SK-N-SH (cell line): ENCODE data around the gene ZC3H12A. TPM values are rescaled to one million over a fixed set of nuclear protein-coding genes. Genes with fewer than 3 reads are reported as not detected.

Source experiments
- CTCF ChIA-PET: fragments of 300-600, 350-600 bp; formaldehyde crosslinking; extraction: SDS; loops from one replicate; lab custom pipeline; 2021; lab: Yijun Ruan, JAX
- POLR2A ChIA-PET: fragments of 350-600 bp; sonication (Branson Sonifier 250); formaldehyde crosslinking; extraction: SDS; loops from one replicate; lab custom pipeline; 2020; ENCODE audit warnings: antibody characterized with exemption, inconsistent platforms; lab: Yijun Ruan, JAX
- DNase-seq: peaks from one replicate; pipeline ENCODE4 v3.0.0; 2012
- H2AFZ ChIP-seq: fragments of 200-600 bp; sonication (generic); 2 replicates; pipeline ENCODE4 v1.8.1; 2016; ENCODE audit warnings: antibody characterized with exemption, mild to moderate bottlenecking, low read depth
- H3F3A ChIP-seq: fragments of 200-600 bp; sonication (generic); replicated peaks from 2 replicates; pipeline ENCODE3; 2016; ENCODE audit warnings: antibody characterized with exemption, mild to moderate bottlenecking; ENCODE audit not compliant: insufficient read depth
- H3K27ac ChIP-seq, 2 experiments: fragments of 200-500 bp in 1 of 2; fragments of 200-600 bp in 1 of 2; sonication (Bioruptor generic) in 1 of 2; sonication (generic), shearing (Covaris generic) in 1 of 2; 2 replicates each; pipeline versions ENCODE4 v1.5.1 to v1.6.1; 2014 to 2016; ENCODE audit warnings: low read depth in 2 of 2, inconsistent platforms in 1 of 2, low read length in 1 of 2, mild to moderate bottlenecking in 1 of 2, mixed read lengths in 1 of 2
- H3K27me3 ChIP-seq: fragments of 200-600 bp; sonication (generic), shearing (Covaris generic); 2 replicates; pipeline ENCODE4 v1.6.1; 2016; ENCODE audit warnings: mixed run types; ENCODE audit not compliant: insufficient read depth
- H3K36me3 ChIP-seq, 2 experiments: fragments of 200-500 bp in 1 of 2; fragments of 200-600 bp in 1 of 2; sonication (Bioruptor generic) in 1 of 2; sonication (generic) in 1 of 2; replicated peaks in 1 of 2; 2 replicates each; pipeline versions ENCODE3 to v1.5.1; 2014 to 2016; ENCODE audit warnings: low read length in 1 of 2, mild to moderate bottlenecking in 1 of 2; ENCODE audit not compliant: insufficient read depth in 2 of 2, control insufficient read depth in 1 of 2
- H3K4me1 ChIP-seq, 2 experiments: fragments of 200-500 bp in 1 of 2; fragments of 200-600 bp in 1 of 2; sonication (Bioruptor generic) in 1 of 2; sonication (generic), shearing (Covaris generic) in 1 of 2; 2 replicates each; pipeline versions ENCODE4 v1.5.1 to v1.6.1; 2014 to 2016; ENCODE audit warnings: low read depth in 1 of 2, low read length in 1 of 2, mixed run types in 1 of 2; ENCODE audit not compliant: insufficient read depth in 2 of 2, control insufficient read depth in 1 of 2
- H3K4me2 ChIP-seq: fragments of 200-600 bp; sonication (generic), shearing (Covaris generic); 2 replicates; pipeline ENCODE4 v1.6.1; 2017; ENCODE audit warnings: mixed run types
- H3K4me3 ChIP-seq, 2 experiments: fragments of 200-500 bp in 1 of 2; fragments of 200-600 bp in 1 of 2; sonication (Bioruptor generic) in 1 of 2; sonication (generic), shearing (Covaris generic) in 1 of 2; 2 replicates each; pipeline versions ENCODE4 v1.5.1 to v1.8.1; 2014 to 2016; ENCODE audit warnings: low read depth in 2 of 2, inconsistent platforms in 1 of 2, low read length in 1 of 2, mild to moderate bottlenecking in 1 of 2, mixed read lengths in 1 of 2, moderate library complexity in 1 of 2
- H3K79me2 ChIP-seq: fragments of 200-600 bp; sonication (generic); 2 replicates; pipeline ENCODE4 v1.8.1; 2017; ENCODE audit warnings: mild to moderate bottlenecking; ENCODE audit not compliant: insufficient read depth
- H3K9ac ChIP-seq: fragments of 200-600 bp; sonication (generic); 2 replicates; pipeline ENCODE4 v1.6.1; 2017; ENCODE audit warnings: mixed run types
- H3K9me2 ChIP-seq: fragments of 200-600 bp; sonication (generic); 2 replicates; pipeline ENCODE4 v1.6.1; 2017; ENCODE audit warnings: mixed run types
- H3K9me3 ChIP-seq: fragments of 200-600 bp; sonication (generic); 2 replicates; pipeline ENCODE4 v1.6.1; 2017; ENCODE audit warnings: mixed run types, mild to moderate bottlenecking, moderate library complexity
- H4K20me1 ChIP-seq: fragments of 200-600 bp; sonication (generic); 2 replicates; pipeline ENCODE4 v1.6.1; 2017; ENCODE audit warnings: mild to moderate bottlenecking, mixed run types; ENCODE audit not compliant: insufficient read depth
- CHD2 ChIP-seq: fragments of 150-350 bp; IDR thresholded peaks from 2 replicates; pipeline ENCODE4 v1.6.1; 2018; ENCODE audit warnings: low read length; ENCODE audit not compliant: partially characterized antibody
- GATA2 ChIP-seq: sonication (generic); formaldehyde crosslinking; IDR thresholded peaks from 2 replicates; pipeline ENCODE4 v1.5.0; 2020; ENCODE audit warnings: mild to moderate bottlenecking, missing genetic modification reagents
- MAX ChIP-seq: IDR thresholded peaks from 2 replicates; pipeline ENCODE4 v1.4.0; 2012; ENCODE audit warnings: low read depth
- MXI1 ChIP-seq: IDR thresholded peaks from 2 replicates; pipeline ENCODE4 v1.6.1; 2012; ENCODE audit warnings: mild to moderate bottlenecking, low read depth, low read length, improper control_type of control experiment
- NFIC ChIP-seq: IDR thresholded peaks from 2 replicates; pipeline ENCODE4 v1.4.0; 2012; ENCODE audit warnings: borderline replicate concordance
- TEAD4 ChIP-seq: IDR thresholded peaks from 2 replicates; pipeline ENCODE4 v1.4.0; 2012; ENCODE audit warnings: mild to moderate bottlenecking, borderline replicate concordance; ENCODE audit not compliant: insufficient read depth
- ZBTB33 ChIP-seq: IDR thresholded peaks from 2 replicates; pipeline ENCODE4 v1.4.0; 2012; ENCODE audit warnings: low read depth, borderline replicate concordance
- whole genome bisulfite sequencing: methylation state at CpG from one replicate; pipeline ENCODE4 v1.1.6; 2017; ENCODE audit warnings: low lambda C conversion rate; 5-methylcytosine and 5-hydroxymethylcytosine counted together
- polyA plus RNA-seq, 3 experiments: library from polyadenylated mRNA; depleted of rRNA; stranded (reverse); fragments of >200 nt; gene quantifications; 2 replicates each; pipeline ENCODE4 v1.2.3, GENCODE V29; 2012
- TF ChIP-seq, protein P1 (sequence below): fragments of 150-350 bp; IDR thresholded peaks from 2 replicates; pipeline ENCODE4 v1.6.1; 2016; ENCODE audit warnings: mild to moderate bottlenecking, low read depth, low read length

Gene ZC3H12A
- polyA plus RNA-seq, 1 of the 3 experiments (the other 2 are of a cell fraction): 8.9 TPM

DNA sequence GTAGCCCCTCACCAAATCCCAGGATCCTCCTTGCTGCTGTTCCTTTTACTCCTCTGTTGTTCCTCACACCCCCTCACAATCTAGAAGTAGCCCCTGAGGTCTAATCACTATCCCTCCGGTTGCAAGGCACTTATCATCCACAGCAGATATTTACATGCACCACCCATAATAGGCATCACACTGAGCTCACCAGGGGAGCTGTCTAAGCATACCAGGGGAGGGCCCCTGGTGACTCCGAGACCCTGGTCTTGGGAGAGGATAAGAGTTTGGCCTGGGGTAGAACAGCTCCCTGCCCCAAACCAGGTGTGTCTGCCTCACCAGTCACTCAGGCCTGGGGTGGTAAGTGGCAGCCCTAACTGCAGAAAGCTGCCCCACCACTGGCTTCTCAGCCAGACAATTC, 37.3 kb upstream of the ZC3H12A start:
- H3K9me2 ChIP-seq: no peaks in the 10 kb centered on the region
- peaks cover 11% of the 10 kb centered on the region; the same call in 1 of the 2 replicates for H3K27me3 ChIP-seq
- no peak overlapping the region for H2AFZ ChIP-seq
- no peaks in the 10 kb centered on the region for H3K79me2 ChIP-seq
- H3K4me2 ChIP-seq: no peak overlapping the region
- TF ChIP-seq CHD2: no peak
- TF ChIP-seq MAX: no peak
- TF ChIP-seq GATA2: no peak
- no peak for TF ChIP-seq ZBTB33
- no peak for TF ChIP-seq TEAD4
- TF ChIP-seq, protein P1, sequence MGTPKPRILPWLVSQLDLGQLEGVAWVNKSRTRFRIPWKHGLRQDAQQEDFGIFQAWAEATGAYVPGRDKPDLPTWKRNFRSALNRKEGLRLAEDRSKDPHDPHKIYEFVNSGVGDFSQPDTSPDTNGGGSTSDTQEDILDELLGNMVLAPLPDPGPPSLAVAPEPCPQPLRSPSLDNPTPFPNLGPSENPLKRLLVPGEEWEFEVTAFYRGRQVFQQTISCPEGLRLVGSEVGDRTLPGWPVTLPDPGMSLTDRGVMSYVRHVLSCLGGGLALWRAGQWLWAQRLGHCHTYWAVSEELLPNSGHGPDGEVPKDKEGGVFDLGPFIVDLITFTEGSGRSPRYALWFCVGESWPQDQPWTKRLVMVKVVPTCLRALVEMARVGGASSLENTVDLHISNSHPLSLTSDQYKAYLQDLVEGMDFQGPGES: no peak
- TF ChIP-seq NFIC: no peak
- 31% methylated on average over 2 of the region's 2 CpGs for WGBS
- no peak overlapping the region for H3K4me3 ChIP-seq
- H3F3A ChIP-seq: no peaks in the 10 kb centered on the region
- no peaks in the 10 kb centered on the region for H4K20me1 ChIP-seq
- no peak for DNase-seq
- CTCF ChIA-PET: interaction anchor here (1.4 to 8.1 kb wide), 5 partner anchors 18 to 921 kb away, joined by 5 to 78 read pairs (median 18); no protein-coding TSS in a partner anchor
- no peaks in the 10 kb centered on the region for H3K36me3 ChIP-seq
- POLR2A ChIA-PET: no interaction called here
- no peaks in the 10 kb centered on the region for H3K9me3 ChIP-seq
- no peaks in the 10 kb centered on the region for H3K4me1 ChIP-seq
- no peak overlapping the region for H3K27ac ChIP-seq
- H3K9ac ChIP-seq: no peak overlapping the region

DNA sequence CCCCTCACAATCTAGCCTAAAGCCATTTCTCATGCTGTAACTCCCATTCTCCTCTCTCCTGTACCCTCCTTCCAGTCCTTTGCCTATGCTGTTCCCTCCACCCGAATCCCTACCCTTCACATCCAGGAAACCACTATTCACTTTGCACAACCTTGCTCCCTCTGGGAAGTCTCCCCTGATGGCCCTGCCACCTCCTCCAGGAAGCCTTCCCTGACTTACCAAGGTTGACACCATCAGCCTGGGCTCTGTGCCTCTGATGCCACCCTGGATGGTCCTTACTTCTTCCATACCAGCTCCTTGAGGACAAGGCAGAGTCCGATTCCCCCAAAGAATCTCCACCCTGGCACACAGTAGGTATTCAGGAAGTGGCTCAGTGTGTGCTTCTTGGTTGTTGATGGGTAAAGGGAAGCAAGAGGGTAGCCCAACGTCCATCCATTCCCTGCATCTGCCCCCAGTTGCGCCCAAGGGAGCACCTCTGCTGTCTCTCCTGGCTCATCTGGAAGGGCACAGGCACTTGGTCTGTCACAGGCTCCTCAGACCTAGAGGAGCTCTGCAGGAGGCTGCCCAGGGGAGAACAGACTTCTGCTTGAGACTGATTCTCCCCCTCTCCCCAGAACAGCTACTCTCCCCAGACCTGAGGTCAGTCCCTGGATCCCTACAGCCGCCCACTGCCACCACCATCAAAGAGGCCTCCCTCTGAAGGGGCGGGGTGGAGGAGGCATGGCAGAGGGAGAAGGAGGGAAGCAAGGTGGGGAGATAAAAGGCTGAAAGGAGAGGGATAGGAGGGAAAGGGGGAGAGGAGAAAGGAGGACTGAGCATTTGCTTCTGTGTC, 36.1 kb upstream of the ZC3H12A start:
- H3K9me3 ChIP-seq: no peaks in the 10 kb centered on the region
- no peaks in the 10 kb centered on the region for H3K36me3 ChIP-seq
- POLR2A ChIA-PET: no interaction called here
- TF ChIP-seq MXI1: no peak
- no peak overlapping the region for H3K4me2 ChIP-seq
- H3K4me1 ChIP-seq: no peaks in the 10 kb centered on the region
- H3K9ac ChIP-seq: no peak overlapping the region
- H4K20me1 ChIP-seq: no peaks in the 10 kb centered on the region
- no peaks in the 10 kb centered on the region for H3K79me2 ChIP-seq
- no peak for DNase-seq
- CTCF ChIA-PET: interaction anchor here (1.1 to 6.0 kb wide), 7 partner anchors 11 to 862 kb away, joined by 3 to 31 read pairs (median 9); no protein-coding TSS in a partner anchor
- H3K27ac ChIP-seq: no peak overlapping the region
- peaks cover 15% of the 10 kb centered on the region; the same call in 1 of the 2 replicates for H3K27me3 ChIP-seq
- H3K9me2 ChIP-seq: no peaks in the 10 kb centered on the region
- no peak overlapping the region for H3K4me3 ChIP-seq
- no peak overlapping the region for H2AFZ ChIP-seq
- 51% methylated on average over 5 of the region's 6 CpGs for WGBS
- no peaks in the 10 kb centered on the region for H3F3A ChIP-seq
